ENCODE results near the gene PDE6A. TPM values are rescaled to one million over a fixed set of nuclear protein-coding genes. Genes with fewer than 3 reads are reported as not detected.

The PDE6A gene
- total and polyA plus RNA-seq, 4 donors: 0.06 TPM; not detected in 3

DNA sequence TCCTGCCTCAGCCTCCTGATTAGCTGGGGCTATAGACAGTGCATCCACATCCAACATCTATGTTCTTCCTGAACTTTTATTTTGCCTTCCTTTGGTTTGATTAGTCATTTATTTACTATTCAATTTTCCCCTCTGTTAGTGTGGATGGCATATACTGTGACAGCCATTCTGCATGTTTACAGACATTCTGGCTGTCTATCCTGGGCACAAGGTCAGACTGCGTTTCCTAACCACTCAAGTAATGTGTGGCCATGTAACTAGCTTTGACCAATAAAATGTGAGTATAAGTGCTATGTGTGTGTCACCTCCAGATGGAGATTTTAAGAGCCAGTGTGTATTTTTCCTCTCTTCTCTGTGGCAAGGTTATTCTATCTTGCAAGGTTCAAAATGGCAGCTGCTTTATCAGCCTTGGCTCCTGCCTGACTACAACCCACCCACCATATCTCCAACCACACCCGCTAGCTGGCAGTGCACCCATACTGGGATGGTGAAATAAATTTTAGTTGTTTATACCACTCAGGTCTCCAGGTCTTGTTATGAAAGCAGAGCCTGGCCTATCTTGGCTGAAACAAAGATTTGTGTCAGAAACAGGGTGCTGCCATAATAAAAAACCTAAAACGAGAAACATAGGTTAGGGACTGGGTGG, 32.2 kb downstream of the PDE6A start:
- peak; percentile 66 for DNase-seq (ENCODE audit: low spot score)
- Histone ChIP-seq H3K36me3 (ENCODE audit: control insufficient read depth in 4 of 4, insufficient read depth in 3 of 4, low read depth in 1 of 4, low read length in 3 of 4) (no peaks in the 10 kb centered on the region), H3K4me1 (ENCODE audit: control insufficient read depth in 4 of 4, insufficient read depth in 4 of 4, low read length in 3 of 4) (no peaks in the 10 kb centered on the region), H3K9me3 (ENCODE audit: control insufficient read depth in 4 of 4, low read length in 3 of 4) (no peaks in the 10 kb centered on the region), H3K4me3 (ENCODE audit: low read depth in 1 of 3, low read length in 3 of 3) (no peak overlapping the region), H3K27ac (ENCODE audit: low read depth in 1 of 2, low read length in 2 of 2) (no peak overlapping the region), H3K27me3 (ENCODE audit: control insufficient read depth in 4 of 4, insufficient read depth in 4 of 4, low read length in 3 of 4) (no peaks in the 10 kb centered on the region), H3K9ac (ENCODE audit: low read depth in 1 of 2, low read length in 2 of 2) (no peak overlapping the region)
- WGBS: 90% methylated on average over 3 of the region's 3 CpGs
- TF ChIP-seq FOXA2 (IDR thresholded peaks at IDR 0.05): no peak
- no peak for TF ChIP-seq HNF4A (conservative IDR thresholded peaks at IDR 0.05)
- TF ChIP-seq YY1 (IDR thresholded peaks at IDR 0.05): no peak
- TF ChIP-seq FOXA1 (IDR thresholded peaks at IDR 0.05): no peak
- no peak for TF ChIP-seq HNF4G (IDR thresholded peaks at IDR 0.05)

GRCh38 chr5:149911031-149911430, 33.6 kb downstream of the PDE6A start:
- Histone ChIP-seq H3K36me3 (ENCODE audit: control insufficient read depth in 4 of 4, insufficient read depth in 3 of 4, low read depth in 1 of 4, low read length in 3 of 4) (no peaks in the 10 kb centered on the region), H3K9me3 (ENCODE audit: control insufficient read depth in 4 of 4, low read length in 3 of 4) (no peaks in the 10 kb centered on the region), H3K27ac (ENCODE audit: low read depth in 1 of 2, low read length in 2 of 2) (no peak overlapping the region), H3K4me3 (ENCODE audit: low read depth in 1 of 3, low read length in 3 of 3) (no peak overlapping the region), H3K27me3 (ENCODE audit: control insufficient read depth in 4 of 4, insufficient read depth in 4 of 4, low read length in 3 of 4) (no peaks in the 10 kb centered on the region), H3K9ac (ENCODE audit: low read depth in 1 of 2, low read length in 2 of 2) (no peak overlapping the region), H3K4me1 (ENCODE audit: control insufficient read depth in 4 of 4, insufficient read depth in 4 of 4, low read length in 3 of 4) (no peaks in the 10 kb centered on the region)
- TF ChIP-seq FOXA1 (IDR thresholded peaks at IDR 0.05) (no peak), YY1 (IDR thresholded peaks at IDR 0.05) (no peak), RXRA (IDR thresholded peaks at IDR 0.05) (no peak), NR2F2 (IDR thresholded peaks at IDR 0.05) (no peak), GABPA (IDR thresholded peaks at IDR 0.05 in 1 of 2, conservative IDR thresholded peaks at IDR 0.05 in 1 of 2) (no peak), TAF1 (conservative IDR thresholded peaks at IDR 0.05) (no peak), EGR1 (IDR thresholded peaks at IDR 0.05; ENCODE audit: low read depth in 2 of 2) (no peak), RAD21 (IDR thresholded peaks at IDR 0.05) (no peak), CTCF (IDR thresholded peaks at IDR 0.05; ENCODE audit: low read depth, low read length, missing input control) (no peak), HNF4G (IDR thresholded peaks at IDR 0.05) (no peak), JUND (IDR thresholded peaks at IDR 0.05) (no peak), HNF4A (conservative IDR thresholded peaks at IDR 0.05) (no peak), SP1 (IDR thresholded peaks at IDR 0.05) (no peak), FOXA2 (IDR thresholded peaks at IDR 0.05) (no peak)
- TF ChIP-seq, protein P1, sequence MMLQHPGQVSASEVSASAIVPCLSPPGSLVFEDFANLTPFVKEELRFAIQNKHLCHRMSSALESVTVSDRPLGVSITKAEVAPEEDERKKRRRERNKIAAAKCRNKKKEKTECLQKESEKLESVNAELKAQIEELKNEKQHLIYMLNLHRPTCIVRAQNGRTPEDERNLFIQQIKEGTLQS (IDR thresholded peaks at IDR 0.05): no peak
- TF ChIP-seq, protein P2, sequence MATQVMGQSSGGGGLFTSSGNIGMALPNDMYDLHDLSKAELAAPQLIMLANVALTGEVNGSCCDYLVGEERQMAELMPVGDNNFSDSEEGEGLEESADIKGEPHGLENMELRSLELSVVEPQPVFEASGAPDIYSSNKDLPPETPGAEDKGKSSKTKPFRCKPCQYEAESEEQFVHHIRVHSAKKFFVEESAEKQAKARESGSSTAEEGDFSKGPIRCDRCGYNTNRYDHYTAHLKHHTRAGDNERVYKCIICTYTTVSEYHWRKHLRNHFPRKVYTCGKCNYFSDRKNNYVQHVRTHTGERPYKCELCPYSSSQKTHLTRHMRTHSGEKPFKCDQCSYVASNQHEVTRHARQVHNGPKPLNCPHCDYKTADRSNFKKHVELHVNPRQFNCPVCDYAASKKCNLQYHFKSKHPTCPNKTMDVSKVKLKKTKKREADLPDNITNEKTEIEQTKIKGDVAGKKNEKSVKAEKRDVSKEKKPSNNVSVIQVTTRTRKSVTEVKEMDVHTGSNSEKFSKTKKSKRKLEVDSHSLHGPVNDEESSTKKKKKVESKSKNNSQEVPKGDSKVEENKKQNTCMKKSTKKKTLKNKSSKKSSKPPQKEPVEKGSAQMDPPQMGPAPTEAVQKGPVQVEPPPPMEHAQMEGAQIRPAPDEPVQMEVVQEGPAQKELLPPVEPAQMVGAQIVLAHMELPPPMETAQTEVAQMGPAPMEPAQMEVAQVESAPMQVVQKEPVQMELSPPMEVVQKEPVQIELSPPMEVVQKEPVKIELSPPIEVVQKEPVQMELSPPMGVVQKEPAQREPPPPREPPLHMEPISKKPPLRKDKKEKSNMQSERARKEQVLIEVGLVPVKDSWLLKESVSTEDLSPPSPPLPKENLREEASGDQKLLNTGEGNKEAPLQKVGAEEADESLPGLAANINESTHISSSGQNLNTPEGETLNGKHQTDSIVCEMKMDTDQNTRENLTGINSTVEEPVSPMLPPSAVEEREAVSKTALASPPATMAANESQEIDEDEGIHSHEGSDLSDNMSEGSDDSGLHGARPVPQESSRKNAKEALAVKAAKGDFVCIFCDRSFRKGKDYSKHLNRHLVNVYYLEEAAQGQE (IDR thresholded peaks at IDR 0.05): no peak
- TF ChIP-seq, protein P3, sequence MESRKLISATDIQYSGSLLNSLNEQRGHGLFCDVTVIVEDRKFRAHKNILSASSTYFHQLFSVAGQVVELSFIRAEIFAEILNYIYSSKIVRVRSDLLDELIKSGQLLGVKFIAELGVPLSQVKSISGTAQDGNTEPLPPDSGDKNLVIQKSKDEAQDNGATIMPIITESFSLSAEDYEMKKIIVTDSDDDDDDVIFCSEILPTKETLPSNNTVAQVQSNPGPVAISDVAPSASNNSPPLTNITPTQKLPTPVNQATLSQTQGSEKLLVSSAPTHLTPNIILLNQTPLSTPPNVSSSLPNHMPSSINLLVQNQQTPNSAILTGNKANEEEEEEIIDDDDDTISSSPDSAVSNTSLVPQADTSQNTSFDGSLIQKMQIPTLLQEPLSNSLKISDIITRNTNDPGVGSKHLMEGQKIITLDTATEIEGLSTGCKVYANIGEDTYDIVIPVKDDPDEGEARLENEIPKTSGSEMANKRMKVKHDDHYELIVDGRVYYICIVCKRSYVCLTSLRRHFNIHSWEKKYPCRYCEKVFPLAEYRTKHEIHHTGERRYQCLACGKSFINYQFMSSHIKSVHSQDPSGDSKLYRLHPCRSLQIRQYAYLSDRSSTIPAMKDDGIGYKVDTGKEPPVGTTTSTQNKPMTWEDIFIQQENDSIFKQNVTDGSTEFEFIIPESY (IDR thresholded peaks at IDR 0.05): no peak
- TF ChIP-seq, protein P4, sequence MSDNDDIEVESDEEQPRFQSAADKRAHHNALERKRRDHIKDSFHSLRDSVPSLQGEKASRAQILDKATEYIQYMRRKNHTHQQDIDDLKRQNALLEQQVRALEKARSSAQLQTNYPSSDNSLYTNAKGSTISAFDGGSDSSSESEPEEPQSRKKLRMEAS (IDR thresholded peaks at IDR 0.05): no peak
- no peak for DNase-seq (ENCODE audit: low spot score)
- WGBS: 95% methylated on average over 1 of the region's 1 CpG

Measured in liver (tissue), 9 donors.